GM18870 (cell line): ENCODE measurements around the gene DCC.
A peak's percentile ranks its signal among the peaks of the same experiment; 100 is the strongest.

ENCODE experiments used
- ATAC-seq: cut with Tn5 transposase; IDR thresholded peaks from one replicate; pipeline ENCODE4 v1.9.1; 2021; ENCODE audit warnings: moderate library complexity; ENCODE audit not compliant: unreplicated experiment

The DCC gene

DNA sequence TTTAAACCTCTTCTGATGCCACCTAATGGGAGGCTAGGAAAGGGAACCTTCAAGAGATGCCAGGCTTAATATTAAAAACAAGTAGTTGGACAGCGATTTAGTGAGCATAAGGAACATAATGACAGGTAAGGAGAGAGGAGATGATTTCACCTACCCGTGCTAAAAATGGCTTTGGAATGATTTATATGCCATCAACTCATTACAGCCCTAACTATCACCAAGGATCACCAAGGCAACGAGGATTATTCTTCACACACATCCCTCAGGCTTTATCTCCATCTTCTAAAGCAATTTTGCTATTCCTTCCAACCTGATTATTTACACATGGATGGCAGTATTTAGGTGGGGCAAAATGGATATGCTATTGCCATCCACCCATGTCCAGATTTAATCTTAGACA lies 237.8 kb downstream of the DCC start:
- ATAC-seq, result no peak

DNA sequence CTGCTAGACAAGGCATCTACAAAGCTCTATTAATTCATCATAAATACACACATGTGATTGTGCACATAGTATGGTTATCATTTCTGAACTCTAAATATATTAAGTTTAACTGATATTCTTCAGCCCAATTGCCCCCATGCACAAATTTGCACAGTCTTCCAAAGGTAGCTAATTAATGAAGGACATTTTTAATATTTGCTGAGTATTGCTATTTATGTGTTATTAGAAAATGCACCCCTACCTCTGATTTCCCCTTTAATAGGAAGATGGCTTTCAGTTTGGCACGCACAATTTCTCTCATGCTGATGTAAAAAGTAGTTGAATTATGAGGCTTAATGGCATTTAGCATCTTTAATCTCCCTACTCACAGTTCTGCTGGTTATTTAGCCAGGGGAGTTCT lies 242.1 kb downstream of the DCC start:
- ATAC-seq, result no peak

DNA sequence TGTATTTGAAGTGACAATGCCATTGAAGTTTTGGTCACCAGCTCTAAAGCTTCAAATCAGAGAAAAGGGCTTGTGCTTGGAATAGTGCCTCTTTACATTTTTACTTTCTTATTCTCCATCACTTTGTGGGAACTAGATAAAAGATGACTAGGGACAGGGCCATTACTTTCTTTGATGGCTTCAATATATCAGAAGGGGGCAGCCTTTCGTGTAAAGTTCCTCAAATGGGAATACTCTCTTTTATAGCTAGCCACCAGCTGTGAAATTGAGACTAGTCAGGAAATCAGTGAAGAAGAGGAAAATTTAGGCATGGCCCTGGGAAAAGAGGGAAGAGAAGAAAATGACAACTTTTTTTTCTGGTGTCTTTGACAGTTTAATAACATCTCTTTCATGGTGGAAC lies 242.5 kb downstream of the DCC start:
- no peak for ATAC-seq

DNA sequence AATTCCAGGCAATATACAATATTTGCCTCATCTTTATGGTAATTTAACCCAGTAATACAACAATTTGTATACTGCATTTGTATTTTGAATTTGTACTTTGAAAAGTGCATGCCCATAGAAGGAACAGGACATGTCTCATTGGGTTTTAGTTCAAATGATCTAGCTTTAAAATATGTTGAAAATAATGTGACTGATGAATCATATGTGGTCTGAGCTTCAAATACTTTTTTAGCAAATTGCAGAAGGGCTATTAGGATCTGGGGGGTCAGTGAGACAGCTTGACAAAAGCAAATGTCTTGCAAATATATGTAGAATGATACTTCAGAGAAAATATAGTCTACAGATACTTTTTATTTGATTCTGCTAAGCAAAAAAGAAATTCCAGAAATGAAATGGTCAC lies 248.9 kb downstream of the DCC start:
- no peak for ATAC-seq

DNA sequence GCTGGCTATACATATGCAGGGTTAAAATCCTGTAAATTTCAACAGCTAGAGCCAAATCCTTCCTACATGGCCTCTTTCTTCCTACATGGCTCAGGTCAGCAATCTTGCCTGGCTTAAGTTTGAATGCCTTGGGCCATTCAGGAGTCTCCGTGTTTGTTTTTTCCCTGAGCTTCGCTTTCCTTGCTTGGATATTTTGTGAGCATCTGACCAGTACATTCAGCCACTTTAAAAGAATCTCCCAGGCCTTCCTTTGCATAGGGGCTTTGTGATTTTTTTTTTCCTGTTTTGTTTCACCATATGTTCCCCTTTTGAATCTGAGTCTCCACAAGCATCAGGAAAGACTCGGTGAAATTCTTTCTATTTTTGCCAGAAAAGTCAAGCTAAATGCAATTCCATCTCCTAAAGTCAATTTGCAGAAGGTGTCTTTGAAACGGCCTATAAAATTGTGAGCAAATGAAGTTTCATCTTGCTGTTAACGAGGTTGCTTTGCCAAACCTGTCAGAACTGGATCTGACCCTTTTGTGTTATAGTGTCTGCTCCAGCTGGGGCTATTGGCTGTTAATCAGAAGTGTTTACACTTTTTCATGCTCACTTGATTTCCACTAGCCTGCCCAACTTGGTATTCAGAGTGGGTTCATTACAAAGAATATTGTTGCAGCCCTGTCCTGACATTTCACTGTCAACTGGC lies 256.9 kb downstream of the DCC start:
- ATAC-seq, result no peak

DNA sequence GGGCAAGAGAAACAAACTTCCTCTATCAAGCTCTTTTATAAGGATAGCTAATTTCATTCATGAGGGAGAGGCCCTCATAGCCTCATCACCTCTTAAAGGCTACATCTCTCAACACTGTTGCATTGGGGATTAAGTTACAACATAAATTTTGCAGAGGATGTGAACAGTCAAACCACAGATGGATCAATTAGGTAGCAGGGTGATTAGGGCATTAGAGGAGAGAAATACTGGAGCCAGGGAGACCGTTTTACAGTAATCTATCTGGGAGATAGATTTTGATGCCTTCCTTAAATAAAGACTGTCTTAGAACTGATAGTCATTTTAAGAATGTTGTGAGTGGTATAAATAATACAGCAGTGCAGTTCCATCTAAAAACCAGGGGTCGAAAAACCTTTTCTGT lies 258.9 kb downstream of the DCC start:
- no peak for ATAC-seq

DNA sequence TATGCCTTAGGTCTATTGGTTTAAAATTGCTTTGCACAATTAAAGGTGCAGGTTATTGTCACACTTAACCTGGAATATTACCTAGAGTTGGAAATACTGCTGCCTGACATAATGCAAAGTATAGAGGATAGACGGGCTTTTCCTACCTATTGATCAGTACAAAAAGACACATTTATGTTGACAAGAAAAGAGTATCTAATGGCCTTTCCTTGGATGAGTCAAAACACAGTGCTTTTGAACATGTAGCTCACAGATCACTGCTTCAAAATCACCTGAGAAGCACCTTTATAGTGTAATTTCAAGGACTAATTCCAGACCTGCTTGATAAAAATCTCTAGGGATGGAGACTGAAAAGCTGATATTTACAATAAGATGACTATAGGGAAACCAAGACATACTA lies 262.8 kb downstream of the DCC start:
- ATAC-seq, result no peak

DNA sequence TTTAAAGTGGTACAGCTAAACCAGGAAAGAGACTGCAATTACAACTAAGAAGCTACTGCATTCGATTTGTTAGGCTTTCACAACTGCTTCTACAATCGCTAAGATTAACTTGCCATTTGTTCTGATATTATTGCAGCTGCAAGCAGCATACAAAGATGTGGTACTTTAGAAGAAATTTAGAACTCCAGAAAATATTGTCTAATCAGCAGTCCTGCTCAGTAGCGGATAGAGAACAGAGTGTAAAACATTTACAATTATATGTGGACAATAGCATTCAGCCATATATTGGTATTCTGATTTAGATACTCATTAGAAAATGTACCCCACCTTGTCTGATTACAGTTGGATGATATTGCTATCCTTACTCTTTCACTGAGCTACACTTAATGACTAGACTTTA lies 265.3 kb downstream of the DCC start:
- no peak for ATAC-seq

DNA sequence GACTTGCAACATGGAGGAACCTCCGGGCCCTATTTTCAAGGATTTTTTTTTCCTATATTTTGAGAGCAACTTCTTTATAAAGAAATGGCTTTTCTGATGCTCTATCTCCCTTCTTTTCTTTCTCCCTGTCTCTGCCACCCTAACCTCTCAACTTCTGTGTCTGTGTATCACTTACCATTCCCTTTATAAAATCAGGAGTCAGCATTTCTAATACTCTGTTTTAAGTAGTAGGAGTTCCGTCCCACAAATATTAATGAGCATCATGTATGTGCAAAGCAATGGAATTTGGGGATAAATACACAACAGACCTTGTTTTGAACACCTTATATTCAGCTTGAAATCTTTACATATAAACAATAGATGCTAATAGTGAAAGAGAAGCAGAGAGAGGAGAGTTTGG lies 268.0 kb downstream of the DCC start:
- no peak for ATAC-seq

DNA sequence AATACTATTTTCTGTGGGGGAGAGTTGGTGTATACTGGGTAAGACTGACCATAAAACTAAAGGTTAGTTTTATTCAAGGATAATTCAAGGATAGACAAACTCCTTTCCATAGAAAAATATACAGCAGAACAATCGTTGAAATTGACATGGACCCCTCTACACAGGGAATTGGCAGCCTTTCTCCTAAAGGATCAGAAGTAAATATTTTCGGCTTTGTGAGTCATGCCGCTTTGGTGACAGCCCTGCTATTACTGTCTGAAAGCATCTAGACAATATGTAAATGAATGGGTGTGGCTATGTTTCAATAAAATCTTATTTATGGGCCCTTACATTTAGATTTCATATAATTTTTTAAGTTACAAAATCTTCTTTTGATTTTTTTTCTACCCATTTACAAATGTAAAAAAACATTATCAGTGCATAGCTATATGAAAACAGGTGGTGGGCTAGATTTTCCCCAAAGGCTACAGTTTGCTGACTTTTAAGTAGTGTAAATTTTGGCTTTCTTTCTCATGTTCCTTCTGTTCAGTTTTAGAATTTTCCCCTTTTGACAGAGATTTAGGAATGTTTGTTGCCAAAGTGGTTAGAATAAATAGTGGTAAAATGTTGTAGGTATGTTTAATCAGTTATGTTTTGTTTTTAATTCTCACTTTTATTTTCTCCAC lies 270.6 kb downstream of the DCC start:
- ATAC-seq, result no peak

DNA sequence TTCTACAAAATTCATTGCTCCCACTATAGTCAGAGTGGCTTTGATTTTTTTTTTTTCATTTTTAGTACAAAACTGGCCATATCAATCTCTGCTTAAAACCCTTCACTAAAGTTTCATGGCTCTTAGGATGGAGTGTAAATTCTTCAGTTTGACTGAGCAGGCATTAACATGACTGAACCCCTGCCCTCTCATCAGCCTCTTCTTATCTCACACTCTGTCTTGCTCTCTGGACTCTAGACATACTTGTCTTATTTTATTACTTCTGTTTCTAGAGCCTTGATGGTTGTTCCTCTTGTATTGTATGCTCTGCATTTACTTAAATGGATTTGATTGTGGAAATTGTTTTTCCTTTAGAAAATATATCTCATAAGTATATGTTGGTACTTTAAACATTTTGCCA lies 272.4 kb downstream of the DCC start:
- ATAC-seq, result no peak

DNA sequence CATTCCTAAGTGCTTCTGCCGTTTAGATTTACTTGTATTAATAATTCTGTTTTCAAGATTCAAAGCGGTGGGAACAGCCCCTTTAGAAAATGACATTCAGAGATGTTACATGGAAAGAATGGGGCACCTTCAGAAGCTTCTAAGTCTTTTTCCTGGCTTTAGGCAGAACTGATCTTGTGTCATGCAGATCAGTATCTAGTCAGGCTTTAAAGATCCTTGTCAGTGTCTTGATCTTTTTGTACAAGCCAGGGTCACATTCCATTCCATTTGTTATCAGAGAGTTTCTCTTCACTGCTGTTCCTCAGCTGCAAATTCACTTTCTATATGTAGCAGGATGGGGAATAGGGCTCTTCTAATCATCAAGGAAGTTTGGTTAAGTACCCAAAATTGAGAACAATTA lies 275.3 kb downstream of the DCC start:
- ATAC-seq, result no peak

DNA sequence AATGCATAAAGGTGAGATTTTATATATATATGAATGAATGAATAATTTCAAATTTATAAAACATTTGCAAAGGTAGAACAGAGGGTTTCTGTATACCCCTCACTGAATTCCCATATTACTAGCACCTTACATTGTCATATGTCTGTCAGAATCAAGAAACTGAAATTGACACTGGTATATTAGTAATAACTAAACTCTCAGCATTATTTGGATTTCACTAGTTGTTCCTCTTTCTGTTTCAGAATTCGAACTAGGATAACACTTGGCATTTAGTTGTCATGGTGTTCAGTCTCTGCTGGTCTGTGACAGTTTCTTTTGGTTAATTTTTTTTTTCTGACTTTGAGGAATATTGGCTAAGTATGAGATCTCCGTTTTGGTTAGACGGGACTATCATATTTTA lies 275.9 kb downstream of the DCC start:
- peak; percentile 97 for ATAC-seq

DNA sequence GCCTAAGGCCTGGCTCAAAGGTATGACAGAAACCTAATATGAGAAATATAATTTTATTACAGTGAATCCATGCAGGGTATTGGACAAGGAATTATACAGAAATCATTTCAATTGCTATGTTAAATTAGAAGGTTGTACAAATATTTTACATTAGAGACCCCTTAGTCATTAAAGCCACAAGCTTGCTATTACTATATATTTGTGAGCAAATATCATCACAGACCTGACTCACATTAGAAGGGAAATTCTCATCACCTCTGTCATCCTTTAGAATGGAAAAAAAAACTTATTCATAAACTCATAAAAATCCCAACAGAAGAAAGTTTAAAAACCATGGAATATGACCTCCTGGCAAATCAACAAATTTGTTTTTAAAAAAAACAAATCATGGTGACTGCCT lies 277.9 kb downstream of the DCC start:
- ATAC-seq, result no peak

DNA sequence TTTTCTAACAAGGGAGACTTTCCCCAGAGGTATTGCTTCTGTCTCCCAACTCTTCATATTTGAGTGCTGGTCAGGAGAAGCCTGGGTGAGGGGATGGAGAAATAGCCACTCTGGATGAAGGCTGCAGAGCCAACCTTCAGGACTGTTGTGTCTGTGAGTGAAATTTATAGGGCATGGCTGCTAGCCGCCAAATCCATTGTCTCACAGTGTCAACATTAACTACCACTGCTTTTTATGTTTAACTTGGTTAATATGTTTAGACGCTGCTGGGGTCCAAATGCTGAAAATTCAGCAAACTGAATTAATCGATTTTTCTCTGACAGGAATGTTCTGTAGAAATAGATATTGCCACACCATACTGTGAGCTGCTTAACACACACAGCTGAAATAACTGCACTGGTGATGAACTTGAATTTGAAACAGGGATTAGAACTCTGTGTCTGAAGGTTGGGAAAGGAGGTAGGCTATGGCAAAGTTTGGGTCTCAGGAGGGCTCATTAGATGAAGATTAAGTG lies 281.0 kb downstream of the DCC start:
- ATAC-seq, result no peak

DNA sequence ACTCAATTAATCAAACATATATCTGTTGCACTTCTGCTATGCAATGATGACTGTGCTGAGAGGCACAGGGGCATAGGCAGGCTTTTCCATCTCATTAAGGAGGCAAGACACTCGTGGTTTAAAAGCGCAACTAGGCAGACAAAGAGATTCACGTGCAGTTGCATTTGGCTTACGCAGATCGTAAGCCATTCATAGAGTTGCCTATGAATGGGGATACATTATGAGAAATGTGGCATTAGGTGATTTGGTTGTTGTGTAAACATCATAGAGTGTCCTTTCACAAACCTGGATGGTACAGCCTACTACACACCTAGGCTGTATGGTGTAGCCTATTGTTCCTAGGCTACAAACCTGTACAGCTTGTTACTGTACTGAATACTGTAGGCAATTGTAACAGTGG lies 284.7 kb downstream of the DCC start:
- ATAC-seq, result no peak

DNA sequence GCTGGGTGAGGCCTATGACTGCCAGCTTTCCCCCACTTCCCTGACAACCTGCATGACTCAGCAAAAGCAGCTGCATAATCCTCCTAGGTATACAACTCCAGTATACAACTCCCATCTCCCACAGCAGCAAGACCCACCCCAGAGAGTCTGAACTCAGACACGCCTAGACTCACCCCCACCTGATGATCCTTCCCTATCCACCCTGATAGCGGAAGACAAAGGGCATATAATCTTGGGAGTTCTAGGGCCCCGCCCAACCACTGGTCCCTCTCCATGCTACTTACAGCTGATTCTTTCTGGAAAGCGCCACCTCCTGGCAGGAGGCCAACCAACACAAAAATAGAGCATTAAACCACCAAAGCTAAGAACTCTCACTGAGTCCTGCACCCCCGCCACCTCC lies 296.5 kb downstream of the DCC start:
- no peak for ATAC-seq

DNA sequence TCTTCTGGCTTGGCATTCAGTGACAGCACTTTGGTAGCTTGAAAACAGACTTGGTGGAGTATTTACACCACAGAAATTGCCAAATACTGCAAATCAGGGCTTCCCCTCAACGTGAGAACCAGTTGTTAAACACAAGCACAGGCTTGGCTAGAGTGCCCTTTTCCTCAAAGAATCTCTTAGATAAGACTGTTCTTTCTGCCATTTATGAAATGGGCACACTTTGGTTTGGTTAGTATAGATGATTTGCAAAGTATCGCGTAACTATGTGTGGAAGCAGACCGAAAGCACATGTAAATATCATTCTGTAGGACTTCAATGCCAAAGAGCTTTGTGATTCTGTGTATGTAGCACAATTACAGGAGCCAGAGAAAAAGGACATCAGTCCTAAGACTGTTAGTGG lies 308.2 kb downstream of the DCC start:
- no peak for ATAC-seq

DNA sequence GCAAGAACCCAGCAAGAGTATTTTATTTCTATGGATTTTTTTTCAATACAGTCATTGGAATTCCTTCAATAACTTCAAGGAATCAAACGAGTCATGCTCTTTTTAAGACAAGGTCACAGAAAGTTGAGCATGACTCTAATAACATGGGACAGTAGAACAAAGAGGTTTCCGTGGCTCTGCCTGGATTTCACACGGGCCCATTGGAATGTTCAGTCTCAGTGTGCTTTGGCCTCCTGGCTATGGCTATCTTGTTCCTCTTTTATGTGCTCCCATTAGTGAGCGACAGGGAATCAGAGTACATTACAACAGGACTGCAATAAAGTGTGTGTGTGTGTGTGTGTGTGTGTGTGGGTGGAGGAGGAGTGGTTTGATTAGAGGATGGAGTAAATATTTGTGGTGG lies 312.4 kb downstream of the DCC start:
- no peak for ATAC-seq

DNA sequence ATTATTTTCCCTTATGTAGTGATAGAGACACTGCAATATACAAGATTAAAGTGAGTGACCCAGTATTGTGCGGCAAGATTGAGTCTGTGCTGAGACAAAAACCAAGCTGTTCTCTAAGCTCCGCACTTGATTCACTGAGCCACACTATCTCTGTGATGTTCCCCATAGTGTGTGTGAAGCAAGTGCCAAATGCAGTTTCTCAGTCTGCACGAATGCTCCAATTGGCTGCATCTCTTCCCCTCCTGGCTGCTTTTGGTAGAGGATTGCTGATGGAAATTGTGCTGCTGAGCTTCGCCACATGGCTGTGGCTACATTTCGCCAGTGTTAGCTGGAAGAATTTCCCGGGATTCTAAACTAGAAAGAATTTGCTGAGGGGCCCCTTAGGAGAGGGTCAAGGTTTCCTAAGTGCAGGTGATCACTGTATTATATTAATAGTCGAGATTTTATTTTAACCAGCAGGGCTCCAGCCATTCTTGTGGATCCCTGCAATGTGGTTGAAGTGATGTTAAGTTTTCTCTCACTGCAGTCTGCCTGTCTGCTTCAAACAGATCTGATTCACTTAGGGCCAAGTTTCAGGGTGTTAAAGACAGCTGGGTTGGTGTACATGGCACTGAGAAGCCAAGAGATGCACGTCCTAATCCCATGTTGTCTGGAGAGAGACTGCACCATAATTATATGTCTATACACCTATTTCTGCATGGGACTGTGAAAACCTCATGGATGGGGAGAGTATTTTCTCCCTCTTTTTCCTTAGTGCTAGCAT lies 317.2 kb downstream of the DCC start:
- no peak for ATAC-seq

DNA sequence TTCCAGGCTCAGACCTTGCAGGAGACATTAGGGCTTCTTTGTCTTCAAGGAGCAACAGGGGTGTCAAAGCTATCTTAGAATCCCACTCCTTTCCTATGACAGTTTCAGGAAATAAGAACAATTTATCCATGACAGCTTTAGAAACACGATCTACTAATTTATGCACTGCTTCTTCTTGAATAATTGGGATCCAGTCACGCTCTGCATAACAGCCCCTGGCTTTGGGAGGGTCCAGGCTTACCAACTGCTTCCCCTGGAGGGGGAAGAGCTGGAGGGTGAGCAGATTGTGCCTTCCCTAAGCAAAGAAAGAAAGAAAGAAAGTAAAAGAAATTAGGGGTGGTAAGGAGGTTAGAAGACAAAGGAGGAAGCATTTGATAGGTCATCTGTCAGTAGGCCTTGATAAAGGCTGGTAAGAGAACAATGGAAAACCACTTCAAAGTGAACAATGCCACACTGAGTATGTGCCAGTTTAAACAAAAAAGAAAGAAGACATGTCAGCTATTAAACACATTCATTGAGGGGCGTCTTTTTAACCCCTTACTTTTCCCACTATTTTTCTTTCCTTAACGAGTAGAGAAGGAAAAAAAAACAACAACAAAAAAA lies 327.6 kb downstream of the DCC start:
- no peak for ATAC-seq

DNA sequence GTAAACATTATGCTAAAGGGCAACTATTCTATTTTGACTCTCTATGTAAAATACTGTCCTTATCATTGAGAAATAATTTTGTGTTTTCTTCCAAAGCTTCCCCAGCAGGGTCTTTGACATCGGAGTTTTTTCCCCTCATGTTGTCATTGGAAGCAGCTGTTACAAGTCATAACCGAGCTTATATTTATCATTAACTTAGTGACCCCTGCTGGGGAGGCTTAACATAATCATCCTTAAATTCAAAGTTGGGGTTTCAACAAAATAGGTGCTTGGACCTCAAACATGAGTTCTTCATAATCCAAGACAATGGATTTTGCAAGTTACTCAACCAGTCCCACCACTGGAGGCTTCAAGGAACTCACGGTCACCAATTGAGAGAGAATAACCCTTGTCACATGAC lies 330.9 kb downstream of the DCC start:
- ATAC-seq, result no peak
